Measurements from ENCODE around the gene KRT16. TPM values are rescaled to one million over a fixed set of nuclear protein-coding genes. Genes with fewer than 3 reads are reported as not detected.

KRT16 gene
- total and polyA plus RNA-seq, 2 of the 8 experiments (the other 6 are each of a cell fraction or from before 2014, with no cell fraction given) = not detected

DNA sequence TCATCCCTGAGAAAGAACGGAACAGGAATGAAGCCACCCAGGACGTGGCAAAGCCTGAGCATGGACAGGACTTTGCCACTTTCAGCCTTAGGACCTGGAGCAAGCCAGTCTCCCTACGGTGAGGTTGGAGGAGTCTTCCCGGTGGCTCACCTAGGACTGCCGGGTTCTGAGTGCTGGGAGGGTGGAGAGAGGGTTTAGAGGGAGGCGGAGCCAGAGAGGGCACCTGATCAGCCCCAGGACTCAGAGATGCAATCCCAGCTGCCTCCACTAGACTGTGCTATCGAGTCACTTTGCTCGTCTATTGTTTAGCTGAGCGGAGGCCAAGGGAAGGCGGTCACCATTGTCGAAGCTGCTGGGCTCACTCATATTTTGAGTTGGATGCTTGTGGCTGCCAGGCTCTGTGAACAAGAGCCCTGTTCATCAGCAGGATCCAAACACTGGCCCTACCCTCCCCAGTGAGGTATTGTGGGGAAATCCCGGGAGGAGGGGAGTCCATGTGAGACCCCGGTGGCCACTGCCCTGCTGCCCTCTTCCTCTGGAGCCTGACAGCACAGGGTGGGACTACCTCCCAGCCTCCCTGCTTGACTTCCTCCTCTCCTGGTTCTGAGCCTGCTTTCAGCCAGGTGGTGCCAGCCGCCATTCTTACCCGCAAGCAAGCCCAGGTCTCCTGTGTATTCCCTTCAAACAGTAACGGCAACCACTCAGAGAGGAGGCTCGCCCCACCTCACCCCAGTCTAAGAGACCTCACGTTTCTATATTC lies 32.9 kb downstream of the KRT16 start (continued):
- TF ChIP-seq TEAD4 (IDR thresholded peaks at IDR 0.05; ENCODE audit: low read depth, low read length) (no peak), CHD7 (IDR thresholded peaks at IDR 0.05; ENCODE audit: insufficient replicate concordance, low read length) (no peak), HDAC2 (IDR thresholded peaks at IDR 0.05; ENCODE audit: borderline replicate concordance in 1 of 2, low read depth in 2 of 2, low read length in 2 of 2) (no peak), ZNF274 (IDR thresholded peaks at IDR 0.05; ENCODE audit: borderline replicate concordance, extremely low read depth, low read length) (no peak), SIX5 (IDR thresholded peaks at IDR 0.05; ENCODE audit: low read depth, low read length) (no peak), TBP (IDR thresholded peaks at IDR 0.05; ENCODE audit: low read depth, low read length) (peak; percentile 72; the same call in 1 of the 2 replicates)
- TF ChIP-seq, protein P1, sequence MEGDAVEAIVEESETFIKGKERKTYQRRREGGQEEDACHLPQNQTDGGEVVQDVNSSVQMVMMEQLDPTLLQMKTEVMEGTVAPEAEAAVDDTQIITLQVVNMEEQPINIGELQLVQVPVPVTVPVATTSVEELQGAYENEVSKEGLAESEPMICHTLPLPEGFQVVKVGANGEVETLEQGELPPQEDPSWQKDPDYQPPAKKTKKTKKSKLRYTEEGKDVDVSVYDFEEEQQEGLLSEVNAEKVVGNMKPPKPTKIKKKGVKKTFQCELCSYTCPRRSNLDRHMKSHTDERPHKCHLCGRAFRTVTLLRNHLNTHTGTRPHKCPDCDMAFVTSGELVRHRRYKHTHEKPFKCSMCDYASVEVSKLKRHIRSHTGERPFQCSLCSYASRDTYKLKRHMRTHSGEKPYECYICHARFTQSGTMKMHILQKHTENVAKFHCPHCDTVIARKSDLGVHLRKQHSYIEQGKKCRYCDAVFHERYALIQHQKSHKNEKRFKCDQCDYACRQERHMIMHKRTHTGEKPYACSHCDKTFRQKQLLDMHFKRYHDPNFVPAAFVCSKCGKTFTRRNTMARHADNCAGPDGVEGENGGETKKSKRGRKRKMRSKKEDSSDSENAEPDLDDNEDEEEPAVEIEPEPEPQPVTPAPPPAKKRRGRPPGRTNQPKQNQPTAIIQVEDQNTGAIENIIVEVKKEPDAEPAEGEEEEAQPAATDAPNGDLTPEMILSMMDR (IDR thresholded peaks at IDR 0.05; ENCODE audit: control extremely low read depth in 1 of 3, insufficient read depth in 1 of 3, low read depth in 1 of 3, low read length in 3 of 3) = peak; percentile 85 to 99 (median 88)

All from H1 (cell line).